Measurements from ENCODE around the gene PRSS38. TPM values are rescaled to one million over a fixed set of nuclear protein-coding genes. Genes with fewer than 3 reads are reported as not detected.

Gene PRSS38
- total RNA-seq, 2 experiments from 2014 or later: not detected

DNA sequence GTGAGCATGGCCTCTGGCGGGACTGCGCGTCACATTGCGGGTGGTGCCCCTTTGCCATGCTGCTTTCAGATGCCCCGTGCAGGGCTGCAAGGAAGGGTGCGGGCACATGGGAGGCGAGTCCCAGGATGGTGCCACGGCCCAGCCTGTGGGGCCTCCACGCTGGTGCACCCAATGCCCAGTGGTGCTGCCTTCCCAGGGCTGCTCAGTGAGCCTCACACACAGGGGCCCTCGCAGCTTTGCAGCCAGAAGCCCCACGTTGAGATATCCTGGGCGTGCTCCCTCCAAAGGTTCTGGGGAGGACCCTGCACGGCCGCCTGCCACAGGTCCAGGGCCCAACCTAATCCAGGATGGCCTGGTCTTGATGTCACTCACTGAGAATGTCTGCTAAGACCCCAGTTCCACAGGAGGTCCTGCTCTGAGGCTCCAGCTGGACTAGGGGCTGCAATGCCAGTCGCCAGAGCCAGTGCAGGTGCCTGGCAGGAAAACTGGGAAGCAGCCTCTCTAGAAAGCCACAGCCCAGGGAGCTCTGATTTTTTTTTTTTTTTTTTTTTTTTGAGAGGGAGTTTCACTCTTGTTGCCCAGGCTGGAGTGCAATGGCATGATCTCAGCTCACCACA, 34.1 kb upstream of the PRSS38 start:
- Mint-ChIP-seq H3K4me3 (no peak overlapping the region), H3K4me1 (peaks cover 5% of the 10 kb centered on the region)

DNA sequence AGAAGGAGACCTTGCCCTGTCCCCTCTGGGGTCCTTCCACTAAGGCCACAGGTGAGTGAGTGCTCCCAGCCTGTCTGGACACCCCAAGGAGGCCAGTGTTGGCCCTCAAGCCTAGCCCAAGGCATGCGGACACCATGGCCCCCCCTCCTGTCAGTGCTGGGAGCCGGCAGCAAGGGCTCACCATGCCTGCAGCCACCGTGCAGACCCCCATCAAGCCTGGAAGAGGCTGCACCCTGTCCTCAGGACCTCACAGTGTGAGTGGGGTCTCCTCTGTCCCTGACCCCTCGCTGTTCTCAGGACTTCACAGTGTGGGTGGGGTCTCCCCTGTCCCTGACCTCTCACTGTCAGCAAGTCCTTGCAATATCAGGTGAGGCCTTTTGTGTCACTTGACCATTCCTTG, 33.2 kb upstream of the PRSS38 start:
- Mint-ChIP-seq H3K9me3 (no peaks in the 10 kb centered on the region), H3K4me1 (peaks cover 11% of the 10 kb centered on the region), H3K27ac (no peak overlapping the region), H3K36me3 (ENCODE audit: low read depth) (peaks cover 5% of the 10 kb centered on the region), H3K4me3 (no peak overlapping the region), H3K27me3 (peaks cover 4% of the 10 kb centered on the region)
- ChIA-PET CTCF (interaction anchor here (1.3 kb wide), 1 partner anchor 16 kb away, joined by 4 read pairs; no protein-coding TSS in a partner anchor), POLR2A (no interaction called here)
- no peak for DNase-seq

More for the DNA sequence above, 34.1 kb upstream of the PRSS38 start:
- Mint-ChIP-seq H3K27ac (no peak overlapping the region), H3K36me3 (ENCODE audit: low read depth) (peaks cover 5% of the 10 kb centered on the region), H3K9me3 (no peaks in the 10 kb centered on the region), H3K27me3 (peaks cover 4% of the 10 kb centered on the region)
- no peak for DNase-seq
- CTCF ChIA-PET: interaction anchor here (1.3 kb wide), 1 partner anchor 15 kb away, joined by 4 read pairs; no protein-coding TSS in a partner anchor
- POLR2A ChIA-PET: no interaction called here

DNA sequence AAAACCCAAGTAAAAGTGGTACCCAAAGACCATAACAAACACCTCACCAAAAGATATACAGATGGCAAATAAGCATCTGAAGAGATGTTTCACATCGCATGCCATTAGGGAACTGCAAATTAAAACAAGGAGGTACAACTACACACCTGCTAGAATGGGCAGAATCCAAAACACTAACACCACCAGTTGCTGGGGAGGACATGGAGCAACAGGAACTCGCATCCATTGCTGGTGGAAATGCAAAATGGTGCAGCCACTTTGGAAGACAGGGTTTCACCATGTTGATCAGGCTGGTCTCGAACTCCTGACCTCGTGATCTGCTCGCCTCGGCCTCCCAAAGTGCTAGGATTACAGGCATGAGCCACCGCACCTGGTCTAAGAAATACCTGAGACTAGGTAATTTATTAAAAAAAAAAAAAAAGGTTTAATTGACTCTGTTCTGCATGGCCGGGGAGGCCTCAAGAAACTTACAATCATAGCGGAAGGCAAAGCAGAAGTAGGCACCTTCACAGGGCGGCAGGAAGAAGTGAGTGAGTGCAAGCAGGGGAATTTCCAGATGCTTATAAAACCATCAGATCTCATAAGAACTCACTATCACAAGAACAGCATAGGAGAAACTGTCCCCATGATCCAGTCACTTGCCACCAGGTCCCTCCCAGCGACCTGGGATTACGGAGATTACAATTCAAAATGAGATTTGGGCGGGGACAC, 30.2 kb upstream of the PRSS38 start:
- POLR2A ChIA-PET: no interaction called here
- Mint-ChIP-seq H3K27me3 (peaks cover 4% of the 10 kb centered on the region), H3K4me3 (no peak overlapping the region), H3K36me3 (ENCODE audit: low read depth) (peaks cover 5% of the 10 kb centered on the region), H3K4me1 (peaks cover 15% of the 10 kb centered on the region), H3K27ac (no peak overlapping the region), H3K9me3 (no peaks in the 10 kb centered on the region)
- CTCF ChIA-PET: interaction anchor here (1.0 kb wide), 1 partner anchor 23 kb away, joined by 3 read pairs; no protein-coding TSS in a partner anchor
- DNase-seq: no peak

- Mint-ChIP-seq H3K27me3 (peaks cover 4% of the 10 kb centered on the region), H3K4me3 (no peak overlapping the region), H3K27ac (no peak overlapping the region), H3K4me1 (peaks cover 15% of the 10 kb centered on the region), H3K36me3 (ENCODE audit: low read depth) (peaks cover 5% of the 10 kb centered on the region), H3K9me3 (no peaks in the 10 kb centered on the region)
- ChIA-PET CTCF (interaction anchor here (1.0 kb wide), 1 partner anchor 24 kb away, joined by 3 read pairs; no protein-coding TSS in a partner anchor), POLR2A (no interaction called here)
- DNase-seq: no peak
Observed at GRCh38 chr1:227785805-227786671, 29.4 kb upstream of the PRSS38 start.

GRCh38 chr1:227786673-227787512, 28.6 kb upstream of the PRSS38 start:
- ChIA-PET POLR2A (no interaction called here), CTCF (no interaction called here)
- H3K4me1 Mint-ChIP-seq: peaks cover 15% of the 10 kb centered on the region
- H3K36me3 Mint-ChIP-seq (ENCODE audit: low read depth): peaks cover 5% of the 10 kb centered on the region
- H3K4me3 Mint-ChIP-seq: peak overlapping the region; percentile 76
- peaks cover 4% of the 10 kb centered on the region for H3K27me3 Mint-ChIP-seq
- no peak for DNase-seq
- peak overlapping the region; percentile 69 for H3K27ac Mint-ChIP-seq
- no peaks in the 10 kb centered on the region for H3K9me3 Mint-ChIP-seq

- POLR2A ChIA-PET: interaction anchor here (0.6 kb wide), 1 partner anchor 22 kb away, joined by 4 read pairs; no protein-coding TSS in a partner anchor
- no peaks in the 10 kb centered on the region for H3K36me3 Mint-ChIP-seq (ENCODE audit: low read depth)
- H3K27me3 Mint-ChIP-seq: peaks cover 4% of the 10 kb centered on the region
- CTCF ChIA-PET: interaction anchor here (1.0 to 1.1 kb wide), 2 partner anchors 38 to 244 kb away, joined by 3 to 4 read pairs; no protein-coding TSS in a partner anchor
- H3K27ac Mint-ChIP-seq: peak overlapping the region; percentile 69
- peak overlapping the region; percentile 76 for H3K4me3 Mint-ChIP-seq
- peak; percentile 95 for DNase-seq
- H3K4me1 Mint-ChIP-seq: peaks cover 15% of the 10 kb centered on the region
- H3K9me3 Mint-ChIP-seq: no peaks in the 10 kb centered on the region
Observed at GRCh38 chr1:227787513-227788270, 27.8 kb upstream of the PRSS38 start.

DNA sequence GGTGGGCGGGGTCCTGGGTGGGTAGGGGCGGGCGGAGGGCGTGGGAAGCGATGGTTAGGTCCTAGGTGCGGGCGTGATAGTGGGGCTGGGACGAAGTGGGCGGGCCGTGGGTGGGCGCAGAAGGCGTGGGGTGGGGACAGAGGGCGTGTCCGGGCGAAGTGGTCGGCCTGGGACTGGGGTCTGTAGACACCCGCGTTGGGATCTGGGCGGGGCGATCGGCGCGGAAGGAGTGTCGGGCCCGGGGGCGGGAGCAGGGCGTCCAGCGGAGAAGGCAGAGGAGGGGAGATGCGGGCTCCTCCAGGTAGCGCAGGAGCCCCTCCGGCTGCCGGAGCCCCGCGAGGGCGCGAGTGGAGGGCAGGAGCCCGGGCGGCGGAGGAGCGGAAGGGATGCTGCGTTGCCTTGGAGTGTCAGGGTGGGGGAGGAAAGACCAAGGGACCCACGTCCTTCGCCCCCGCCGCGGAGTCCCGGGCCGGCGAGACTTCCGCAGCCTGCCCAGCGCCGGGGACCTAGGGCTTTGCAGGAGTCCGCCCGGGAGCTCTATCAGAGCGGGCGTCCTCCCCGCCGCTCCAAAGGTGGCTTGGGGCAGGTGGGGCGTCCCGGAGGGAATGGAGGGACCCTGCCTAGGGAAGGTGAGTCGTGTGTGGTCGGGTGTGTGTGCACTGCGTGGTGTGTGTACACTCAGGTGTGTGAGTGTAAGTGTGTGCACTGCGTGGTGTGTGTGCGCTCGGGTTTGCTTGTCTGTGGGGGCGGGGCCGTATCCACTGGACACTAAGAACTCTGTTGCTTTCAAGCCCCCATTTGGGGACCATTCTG, 27.0 kb upstream of the PRSS38 start:
- Mint-ChIP-seq H3K27ac (peak overlapping the region; percentile 57), H3K9me3 (no peaks in the 10 kb centered on the region), H3K27me3 (peaks cover 4% of the 10 kb centered on the region), H3K36me3 (ENCODE audit: low read depth) (no peaks in the 10 kb centered on the region), H3K4me1 (peaks cover 15% of the 10 kb centered on the region), H3K4me3 (peak overlapping the region; percentile 76)
- ChIA-PET POLR2A (no interaction called here), CTCF (interaction anchor here (1.0 to 1.1 kb wide), 2 partner anchors 39 to 245 kb away, joined by 3 to 4 read pairs; no protein-coding TSS in a partner anchor)
- DNase-seq: peak; percentile 81

- Mint-ChIP-seq H3K4me1 (peaks cover 15% of the 10 kb centered on the region), H3K4me3 (peak overlapping the region; percentile 76), H3K36me3 (ENCODE audit: low read depth) (no peaks in the 10 kb centered on the region), H3K27ac (peak overlapping the region; percentile 57), H3K27me3 (peaks cover 4% of the 10 kb centered on the region), H3K9me3 (no peaks in the 10 kb centered on the region)
- DNase-seq: no peak
- POLR2A ChIA-PET: no interaction called here
- CTCF ChIA-PET: interaction anchor here (0.6 to 1.0 kb wide), 3 partner anchors 40 to 466 kb away, joined by 3 to 4 read pairs (median 3); partner anchors contain the start of gene WNT9A
Observed at GRCh38 chr1:227789084-227790033, 26.1 kb upstream of the PRSS38 start.

DNA sequence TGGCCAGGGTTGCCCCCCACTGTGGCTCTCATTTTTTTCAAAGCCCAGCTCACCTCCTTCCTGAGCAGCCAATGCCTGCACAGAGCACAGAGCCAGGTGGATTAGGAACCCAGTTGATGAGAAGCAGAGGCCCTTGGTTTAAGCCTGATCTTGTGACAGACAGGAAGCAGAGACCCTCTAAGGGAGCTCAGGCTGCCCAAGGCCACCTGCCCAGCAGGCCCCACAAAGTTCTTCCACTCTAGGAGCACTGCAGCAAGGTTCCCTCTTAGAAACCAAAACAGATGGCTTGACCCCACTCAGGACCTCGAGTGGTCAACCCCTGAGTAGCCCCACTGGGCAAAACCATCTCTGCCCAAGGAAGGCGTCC, 25.5 kb upstream of the PRSS38 start:
- Mint-ChIP-seq H3K27me3 (peaks cover 4% of the 10 kb centered on the region), H3K36me3 (ENCODE audit: low read depth) (no peaks in the 10 kb centered on the region), H3K27ac (no peak overlapping the region), H3K4me1 (peaks cover 15% of the 10 kb centered on the region), H3K4me3 (no peak overlapping the region), H3K9me3 (no peaks in the 10 kb centered on the region)
- no peak for DNase-seq
- ChIA-PET POLR2A (no interaction called here), CTCF (interaction anchor here (0.6 to 0.9 kb wide), 2 partner anchors 158 to 467 kb away, joined by 3 read pairs; partner anchors contain the start of gene WNT9A)

GRCh38 chr1:227790868-227791267, 24.6 kb upstream of the PRSS38 start:
- H3K27me3 Mint-ChIP-seq: peaks cover 4% of the 10 kb centered on the region
- ChIA-PET POLR2A (no interaction called here), CTCF (no interaction called here)
- no peaks in the 10 kb centered on the region for H3K9me3 Mint-ChIP-seq
- no peak overlapping the region for H3K27ac Mint-ChIP-seq
- DNase-seq: no peak
- no peaks in the 10 kb centered on the region for H3K36me3 Mint-ChIP-seq (ENCODE audit: low read depth)
- peaks cover 15% of the 10 kb centered on the region for H3K4me1 Mint-ChIP-seq
- H3K4me3 Mint-ChIP-seq: no peak overlapping the region
